GM18505 (cell line): Measurements from ENCODE around the gene SEZ6L.

ENCODE experiments used
- ATAC-seq: cut with Tn5 transposase; IDR thresholded peaks from one replicate; pipeline ENCODE4 v1.9.1; 2021; ENCODE audit not compliant: unreplicated experiment
- POLR2A ChIP-seq: IDR thresholded peaks from 4 replicates; pipeline ENCODE4 v1.6.1; 2011; ENCODE audit warnings: borderline replicate concordance; ENCODE audit not compliant: insufficient read depth, insufficient read length; ENCODE audit errors: extremely low read depth

SEZ6L gene

GRCh38 chr22:26241361-26241760 lies 72.1 kb downstream of the SEZ6L start:
- no peak for ATAC-seq
- TF ChIP-seq POLR2A, result no peak

- ATAC-seq, result no peak
- TF ChIP-seq POLR2A, result no peak
Observed at GRCh38 chr22:26245001-26245400, 75.7 kb downstream of the SEZ6L start.

GRCh38 chr22:26246552-26246951 lies 77.3 kb downstream of the SEZ6L start:
- ATAC-seq, result no peak
- no peak for TF ChIP-seq POLR2A

GRCh38 chr22:26251869-26252268 lies 82.6 kb downstream of the SEZ6L start:
- no peak for ATAC-seq
- no peak for TF ChIP-seq POLR2A

- ATAC-seq, result no peak
- no peak for TF ChIP-seq POLR2A
Observed at GRCh38 chr22:26259510-26259909, 90.2 kb downstream of the SEZ6L start.

- ATAC-seq, result no peak
- no peak for TF ChIP-seq POLR2A
Observed at GRCh38 chr22:26264162-26264561, 94.9 kb downstream of the SEZ6L start.

- ATAC-seq, result no peak
- TF ChIP-seq POLR2A, result no peak
Observed at GRCh38 chr22:26265281-26265680, 96.0 kb downstream of the SEZ6L start.

- ATAC-seq, result no peak
- TF ChIP-seq POLR2A, result no peak
Observed at GRCh38 chr22:26265909-26266308, 96.6 kb downstream of the SEZ6L start.

GRCh38 chr22:26267856-26268255 lies 98.6 kb downstream of the SEZ6L start:
- TF ChIP-seq POLR2A, result no peak
- no peak for ATAC-seq

GRCh38 chr22:26269572-26269971 lies 100.3 kb downstream of the SEZ6L start:
- no peak for ATAC-seq

GRCh38 chr22:26271427-26271826 lies 102.2 kb downstream of the SEZ6L start:
- no peak for TF ChIP-seq POLR2A
- ATAC-seq, result no peak

More at GRCh38 chr22:26269572-26269971, 100.3 kb downstream of the SEZ6L start:
- TF ChIP-seq POLR2A, result no peak

- no peak for ATAC-seq
- no peak for TF ChIP-seq POLR2A
Observed at GRCh38 chr22:26273011-26273675, 103.9 kb downstream of the SEZ6L start.

- ATAC-seq, result no peak
- no peak for TF ChIP-seq POLR2A
Observed at GRCh38 chr22:26276529-26277160, 107.4 kb downstream of the SEZ6L start.

- no peak for ATAC-seq
- TF ChIP-seq POLR2A, result no peak
Observed at GRCh38 chr22:26281941-26282340, 112.7 kb downstream of the SEZ6L start.

GRCh38 chr22:26283330-26283729 lies 114.1 kb downstream of the SEZ6L start:
- TF ChIP-seq POLR2A, result no peak
- no peak for ATAC-seq

GRCh38 chr22:26285632-26286031 lies 116.4 kb downstream of the SEZ6L start:
- no peak for TF ChIP-seq POLR2A
- no peak for ATAC-seq
